Measurements from ENCODE around the gene SLC17A5. TPM values are rescaled to one million over a fixed set of nuclear protein-coding genes. Genes with fewer than 3 reads are reported as not detected.
"Not testable (repeated sequence)": the region's sequence is repeated elsewhere in the genome, so short reads cannot be mapped to it uniquely, and the experiment has no call there.

Gene SLC17A5
- total RNA-seq, 1 donor from 2014 or later = 7.5 TPM

GRCh38 chr6:73636048-73636447 lies 17.7 kb downstream of the SLC17A5 start:
- Mint-ChIP-seq H3K27ac (no peak overlapping the region), H3K4me1 (no peaks in the 10 kb centered on the region), H3K4me3 (no peak overlapping the region), H3K9me3 (no peaks in the 10 kb centered on the region), H3K27me3 (no peaks in the 10 kb centered on the region), H3K36me3 (ENCODE audit: low read depth) (peaks cover 64% of the 10 kb centered on the region)
- ChIA-PET POLR2A (interaction anchor here (0.7 kb wide), 1 partner anchor 563 kb away, joined by 3 read pairs; no protein-coding TSS in a partner anchor), CTCF (no interaction called here)
- DNase-seq = no peak
- ATAC-seq (ENCODE audit: low read depth) = no peak
- TF ChIP-seq, protein P1, sequence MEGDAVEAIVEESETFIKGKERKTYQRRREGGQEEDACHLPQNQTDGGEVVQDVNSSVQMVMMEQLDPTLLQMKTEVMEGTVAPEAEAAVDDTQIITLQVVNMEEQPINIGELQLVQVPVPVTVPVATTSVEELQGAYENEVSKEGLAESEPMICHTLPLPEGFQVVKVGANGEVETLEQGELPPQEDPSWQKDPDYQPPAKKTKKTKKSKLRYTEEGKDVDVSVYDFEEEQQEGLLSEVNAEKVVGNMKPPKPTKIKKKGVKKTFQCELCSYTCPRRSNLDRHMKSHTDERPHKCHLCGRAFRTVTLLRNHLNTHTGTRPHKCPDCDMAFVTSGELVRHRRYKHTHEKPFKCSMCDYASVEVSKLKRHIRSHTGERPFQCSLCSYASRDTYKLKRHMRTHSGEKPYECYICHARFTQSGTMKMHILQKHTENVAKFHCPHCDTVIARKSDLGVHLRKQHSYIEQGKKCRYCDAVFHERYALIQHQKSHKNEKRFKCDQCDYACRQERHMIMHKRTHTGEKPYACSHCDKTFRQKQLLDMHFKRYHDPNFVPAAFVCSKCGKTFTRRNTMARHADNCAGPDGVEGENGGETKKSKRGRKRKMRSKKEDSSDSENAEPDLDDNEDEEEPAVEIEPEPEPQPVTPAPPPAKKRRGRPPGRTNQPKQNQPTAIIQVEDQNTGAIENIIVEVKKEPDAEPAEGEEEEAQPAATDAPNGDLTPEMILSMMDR (IDR thresholded peaks at IDR 0.05) = no peak
- intact Hi-C loops (cut with micrococcal nuclease) = no loop called here

DNA sequence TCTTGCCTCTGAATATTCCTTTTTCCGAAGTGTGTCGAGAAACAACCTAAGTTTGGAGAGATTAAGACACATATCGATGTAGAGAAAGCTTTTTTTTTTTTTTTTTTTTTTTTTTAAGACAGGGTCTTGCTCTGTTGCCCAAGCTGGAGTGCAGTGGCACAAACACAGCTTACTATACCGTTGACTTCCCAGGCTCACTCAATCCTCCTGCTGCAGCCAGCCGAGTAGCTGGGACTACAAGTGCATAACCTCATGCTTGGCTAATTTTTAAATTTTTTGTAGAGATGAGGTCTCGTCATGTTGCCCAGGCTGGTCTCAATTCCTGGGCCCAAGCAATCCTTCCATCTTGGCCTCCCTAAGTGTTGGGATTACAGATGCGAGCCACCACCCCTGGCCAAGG lies 21.4 kb downstream of the SLC17A5 start:
- Mint-ChIP-seq H3K27ac (no peak overlapping the region), H3K36me3 (ENCODE audit: low read depth) (peaks cover 54% of the 10 kb centered on the region), H3K9me3 (no peaks in the 10 kb centered on the region), H3K4me3 (no peak overlapping the region), H3K4me1 (no peaks in the 10 kb centered on the region), H3K27me3 (no peaks in the 10 kb centered on the region)
- ATAC-seq (ENCODE audit: low read depth) = no peak
- POLR2A ChIA-PET = interaction anchor here (1.4 kb wide), 1 partner anchor 118 kb away, joined by 5 read pairs; no protein-coding TSS in a partner anchor
- TF ChIP-seq, protein P1 (IDR thresholded peaks at IDR 0.05) = no peak
- DNase-seq = no peak
- CTCF ChIA-PET = interaction anchor here (0.7 to 1.2 kb wide), 2 partner anchors 21 to 117 kb away, joined by 3 read pairs; no protein-coding TSS in a partner anchor
- intact Hi-C loops (cut with micrococcal nuclease) = no loop called here

DNA sequence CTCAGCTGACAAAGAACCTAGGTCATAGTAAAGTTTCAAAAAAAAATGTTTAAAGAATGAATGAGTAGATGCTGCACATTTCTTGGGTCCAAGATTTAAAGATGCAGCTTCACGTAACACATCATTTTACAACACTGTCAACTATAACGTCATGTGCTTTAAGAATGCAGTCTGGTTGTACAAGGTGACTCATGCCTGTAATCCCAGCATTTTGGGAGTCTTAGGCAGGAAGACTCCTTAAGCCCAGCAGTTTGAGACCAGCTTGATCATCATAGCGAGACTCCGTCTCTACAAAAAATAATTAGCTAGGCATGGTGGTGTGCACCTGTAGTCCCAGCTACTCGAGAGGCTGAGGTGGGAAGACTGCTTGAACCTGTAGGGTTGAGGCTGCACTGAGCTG lies 21.9 kb downstream of the SLC17A5 start:
- intact Hi-C loops (cut with micrococcal nuclease) = no loop called here
- no peaks in the 10 kb centered on the region for H3K9me3 Mint-ChIP-seq

DNA sequence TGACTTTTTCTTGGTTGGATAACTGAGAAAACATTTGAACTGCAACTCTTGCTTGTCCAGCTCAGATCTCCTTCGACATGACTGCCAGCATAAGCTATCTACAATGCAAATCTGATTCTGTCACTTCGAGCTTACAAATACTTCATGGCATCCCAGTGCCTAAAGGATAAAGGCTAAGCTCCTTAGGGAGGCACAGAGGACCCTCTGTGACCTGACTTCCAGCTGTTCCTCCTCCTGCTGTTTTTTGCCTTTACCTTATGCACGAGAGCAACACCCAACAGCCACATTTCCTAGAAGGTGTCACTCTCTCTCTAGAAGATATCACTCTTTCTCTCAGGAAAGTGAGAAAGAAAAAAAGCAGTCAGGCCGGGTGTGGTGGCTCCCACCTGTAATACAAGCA lies 23.4 kb downstream of the SLC17A5 start:
- intact Hi-C loops (cut with micrococcal nuclease) = no loop called here
- ChIA-PET POLR2A (no interaction called here), CTCF (interaction anchor here (0.5 kb wide), 1 partner anchor 122 kb away, joined by 3 read pairs; no protein-coding TSS in a partner anchor)
- no peaks in the 10 kb centered on the region for H3K9me3 Mint-ChIP-seq
- no peaks in the 10 kb centered on the region for H3K27me3 Mint-ChIP-seq
- ATAC-seq (ENCODE audit: low read depth) = no peak
- H3K36me3 Mint-ChIP-seq (ENCODE audit: low read depth) = peaks cover 42% of the 10 kb centered on the region
- no peaks in the 10 kb centered on the region for H3K4me1 Mint-ChIP-seq
- TF ChIP-seq, protein P1 (IDR thresholded peaks at IDR 0.05) = no peak
- H3K27ac Mint-ChIP-seq = no peak overlapping the region
- no peak for DNase-seq
- no peak overlapping the region for H3K4me3 Mint-ChIP-seq

More for the DNA sequence above, 21.9 kb downstream of the SLC17A5 start:
- Mint-ChIP-seq H3K4me1 (no peaks in the 10 kb centered on the region), H3K27me3 (no peaks in the 10 kb centered on the region), H3K27ac (no peak overlapping the region), H3K36me3 (ENCODE audit: low read depth) (peaks cover 50% of the 10 kb centered on the region), H3K4me3 (no peak overlapping the region)
- DNase-seq (no peak), ATAC-seq (ENCODE audit: low read depth) (no peak)
- TF ChIP-seq, protein P1 (IDR thresholded peaks at IDR 0.05) = no peak
- CTCF ChIA-PET = interaction anchor here (0.7 to 1.2 kb wide), 2 partner anchors 21 to 117 kb away, joined by 3 read pairs; no protein-coding TSS in a partner anchor
- POLR2A ChIA-PET = interaction anchor here (0.6 to 1.4 kb wide), 2 partner anchors 38 to 118 kb away, joined by 4 to 5 read pairs; no protein-coding TSS in a partner anchor

DNA sequence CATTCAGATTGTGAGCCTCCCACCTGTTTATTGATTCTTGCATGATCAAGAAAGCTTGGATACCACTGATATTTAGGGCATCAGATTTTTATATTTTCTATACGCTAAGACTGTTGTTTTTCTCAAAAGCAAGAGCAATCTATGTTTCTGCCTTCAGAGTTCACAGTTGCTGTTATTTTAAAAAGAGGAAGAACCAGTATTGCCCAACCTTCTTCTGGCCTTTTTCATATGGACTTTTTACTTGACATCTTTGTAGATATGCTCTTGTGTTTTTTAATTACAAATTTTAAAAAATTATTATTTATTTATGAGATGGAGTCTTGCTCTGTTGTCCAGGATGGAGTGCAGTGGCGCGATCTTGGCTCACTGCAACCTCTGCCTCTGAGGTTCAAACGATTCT lies 28.9 kb downstream of the SLC17A5 start:
- Mint-ChIP-seq H3K27ac (no peak overlapping the region), H3K9me3 (no peaks in the 10 kb centered on the region), H3K4me1 (no peaks in the 10 kb centered on the region), H3K4me3 (no peak overlapping the region), H3K27me3 (no peaks in the 10 kb centered on the region), H3K36me3 (ENCODE audit: low read depth) (peaks cover 25% of the 10 kb centered on the region)
- intact Hi-C loops (cut with micrococcal nuclease) = no loop called here
- ChIA-PET CTCF (interaction anchor here (1.4 kb wide), 1 partner anchor 10 kb away, joined by 3 read pairs; no protein-coding TSS in a partner anchor), POLR2A (no interaction called here)
- ATAC-seq (ENCODE audit: low read depth) (no peak), DNase-seq (no peak)
- TF ChIP-seq, protein P1 (IDR thresholded peaks at IDR 0.05) = no peak

DNA sequence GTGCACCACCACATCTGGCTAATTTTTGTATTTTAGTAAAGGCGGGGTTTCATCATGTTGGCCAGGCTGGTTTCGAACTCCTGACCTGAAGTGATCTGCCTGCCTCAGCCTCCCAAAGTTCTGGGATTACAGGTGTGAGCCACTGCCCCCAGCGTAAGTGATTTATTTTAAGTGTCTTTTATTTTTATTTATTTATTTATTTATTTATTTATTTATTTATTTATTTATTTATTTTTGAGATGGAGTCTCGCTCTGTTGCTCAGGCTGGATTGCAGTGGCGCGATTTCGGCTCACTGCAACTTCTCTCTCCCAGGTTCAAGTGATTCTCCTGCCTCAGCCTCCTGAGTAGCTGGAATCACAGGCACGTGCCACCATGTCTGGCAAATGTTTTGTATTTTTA lies 30.3 kb downstream of the SLC17A5 start:
- ATAC-seq (ENCODE audit: low read depth); H3K27ac Mint-ChIP-seq; H3K4me3 Mint-ChIP-seq; intact Hi-C loops (cut with micrococcal nuclease); H3K4me1 Mint-ChIP-seq; DNase-seq; H3K27me3 Mint-ChIP-seq; H3K9me3 Mint-ChIP-seq; CTCF ChIA-PET: not testable (repeated sequence)
- H3K36me3 Mint-ChIP-seq (ENCODE audit: low read depth) = peaks cover 21% of the 10 kb centered on the region
- POLR2A ChIA-PET = interaction anchor here (0.7 kb wide), 1 partner anchor 30 kb away, joined by 3 read pairs; the partner anchor contains the start of gene SLC17A5

- H3K9me3 Mint-ChIP-seq; ATAC-seq (ENCODE audit: low read depth); POLR2A ChIA-PET; H3K4me3 Mint-ChIP-seq; intact Hi-C loops (cut with micrococcal nuclease); H3K4me1 Mint-ChIP-seq; CTCF ChIA-PET; H3K27ac Mint-ChIP-seq; H3K27me3 Mint-ChIP-seq; DNase-seq: not testable (repeated sequence)
- H3K36me3 Mint-ChIP-seq (ENCODE audit: low read depth) = peaks cover 32% of the 10 kb centered on the region
Observed at GRCh38 chr6:73618082-73618481, 35.7 kb downstream of the SLC17A5 start.

Data from activated B cell treated with CpG ODN at 0.5 μM for 24 hours (primary cell).